SW480 (cell line): ENCODE measurements around the gene P4HB.

Experiments used
- DNase-seq: peaks from one replicate; pipeline ENCODE4 v3.0.0-alpha.2; 2016; ENCODE audit warnings: low spot score

P4HB gene

DNA sequence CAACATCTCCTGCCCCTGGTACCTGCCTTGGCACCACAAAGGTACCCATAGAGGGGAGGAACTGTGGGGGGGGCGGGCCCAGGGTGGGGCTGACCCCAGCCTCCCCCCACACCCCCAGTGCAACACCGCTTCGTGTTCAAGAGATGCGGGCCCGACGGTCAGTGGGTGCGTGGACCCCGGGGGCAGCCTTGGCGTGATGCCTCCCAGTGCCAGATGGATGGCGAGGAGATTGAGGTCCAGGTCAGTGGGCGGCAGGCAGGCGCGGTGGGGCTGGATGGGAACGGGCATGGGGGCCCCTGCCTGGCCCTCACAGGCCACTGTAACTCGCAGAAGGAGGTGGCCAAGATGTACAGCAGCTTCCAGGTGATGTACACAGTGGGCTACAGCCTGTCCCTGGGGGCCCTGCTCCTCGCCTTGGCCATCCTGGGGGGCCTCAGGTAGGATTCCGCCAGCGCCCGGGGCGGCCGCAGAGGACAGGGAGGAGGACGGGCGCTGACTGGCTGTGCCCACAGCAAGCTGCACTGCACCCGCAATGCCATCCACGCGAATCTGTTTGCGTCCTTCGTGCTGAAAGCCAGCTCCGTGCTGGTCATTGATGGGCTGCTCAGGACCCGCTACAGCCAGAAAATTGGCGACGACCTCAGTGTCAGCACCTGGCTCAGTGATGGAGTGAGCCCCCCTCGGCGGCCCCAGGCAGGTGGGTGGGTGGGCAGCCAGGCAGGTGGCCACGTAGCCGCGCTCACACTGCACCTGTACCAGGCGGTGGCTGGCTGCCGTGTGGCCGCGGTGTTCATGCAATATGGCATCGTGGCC is 49.2 kb downstream of the P4HB start:
- DNase-seq = no peak

DNA sequence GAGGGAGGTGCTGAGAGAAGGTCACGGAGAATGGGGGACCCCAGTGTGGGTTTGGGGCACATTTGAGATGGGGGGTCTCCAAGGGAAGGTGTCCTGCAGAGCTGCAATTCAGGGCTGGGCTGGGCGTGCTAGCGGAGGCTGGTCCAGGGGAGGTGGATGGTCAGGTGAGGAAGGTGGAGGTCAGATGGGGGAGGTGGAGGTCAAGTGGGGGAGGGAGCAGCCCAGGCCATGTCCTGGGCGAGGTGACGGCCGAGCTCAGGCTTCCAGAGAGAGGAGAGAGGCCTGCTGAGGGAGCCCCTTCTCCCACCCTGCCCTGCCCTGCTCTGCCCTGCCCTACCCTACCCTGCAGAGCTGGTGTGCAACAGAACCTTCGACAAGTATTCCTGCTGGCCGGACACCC is 49.9 kb downstream of the P4HB start:
- no peak for DNase-seq

DNA sequence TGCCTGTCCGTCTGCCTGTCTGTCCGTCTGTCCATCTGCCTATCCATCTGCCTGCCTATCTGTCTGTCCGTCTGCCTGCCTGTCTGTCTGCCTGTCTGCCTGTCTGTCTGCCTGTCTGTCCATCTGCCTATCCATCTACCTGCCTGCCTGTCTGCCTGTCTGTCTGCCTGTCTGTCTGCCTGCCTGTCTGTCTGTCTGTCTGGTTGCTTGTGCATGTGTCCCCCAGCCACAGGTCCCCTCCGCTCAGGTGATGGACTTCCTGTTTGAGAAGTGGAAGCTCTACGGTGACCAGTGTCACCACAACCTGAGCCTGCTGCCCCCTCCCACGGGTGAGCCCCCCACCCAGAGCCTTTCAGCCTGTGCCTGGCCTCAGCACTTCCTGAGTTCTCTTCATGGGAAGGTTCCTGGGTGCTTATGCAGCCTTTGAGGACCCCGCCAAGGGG is 50.8 kb downstream of the P4HB start:
- DNase-seq = no peak

DNA sequence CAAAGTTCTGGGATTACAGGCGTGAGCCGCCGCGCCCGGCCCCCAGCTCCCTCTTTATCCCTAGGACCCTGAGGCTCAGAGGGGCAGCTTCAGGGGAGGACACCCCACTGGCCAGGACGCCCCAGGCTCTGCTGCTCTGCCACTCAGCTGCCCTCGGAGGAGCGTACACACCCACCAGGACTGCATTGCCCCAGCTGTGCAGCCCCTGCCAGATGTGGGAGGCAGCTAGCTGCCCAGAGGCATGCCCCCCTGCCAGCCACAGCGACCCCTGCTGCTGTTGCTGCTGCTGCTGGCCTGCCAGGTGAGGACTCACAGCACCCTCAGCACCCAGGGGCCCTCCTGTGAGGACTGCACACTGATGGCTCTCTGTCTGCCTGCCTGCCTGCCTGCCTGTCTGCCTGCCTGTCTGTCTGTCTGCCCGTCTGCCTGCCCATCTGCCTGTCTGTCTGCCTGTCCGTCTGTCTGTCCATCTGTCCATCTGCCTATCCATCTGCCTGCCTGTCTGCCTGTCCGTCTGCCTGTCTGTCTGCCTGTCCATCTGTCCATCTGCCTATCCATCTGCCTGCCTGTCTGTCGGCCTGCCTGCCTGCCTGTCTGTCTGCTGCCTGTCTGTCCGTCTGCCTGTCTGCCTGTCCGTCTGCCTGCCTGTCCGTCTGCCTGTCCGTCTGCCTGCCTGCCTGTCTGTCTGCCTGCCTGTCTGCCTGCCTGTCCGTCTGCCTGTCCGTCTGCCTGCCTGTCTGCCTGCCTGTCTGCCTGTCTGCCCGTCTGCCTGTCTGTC is 51.4 kb downstream of the P4HB start:
- no peak for DNase-seq

DNA sequence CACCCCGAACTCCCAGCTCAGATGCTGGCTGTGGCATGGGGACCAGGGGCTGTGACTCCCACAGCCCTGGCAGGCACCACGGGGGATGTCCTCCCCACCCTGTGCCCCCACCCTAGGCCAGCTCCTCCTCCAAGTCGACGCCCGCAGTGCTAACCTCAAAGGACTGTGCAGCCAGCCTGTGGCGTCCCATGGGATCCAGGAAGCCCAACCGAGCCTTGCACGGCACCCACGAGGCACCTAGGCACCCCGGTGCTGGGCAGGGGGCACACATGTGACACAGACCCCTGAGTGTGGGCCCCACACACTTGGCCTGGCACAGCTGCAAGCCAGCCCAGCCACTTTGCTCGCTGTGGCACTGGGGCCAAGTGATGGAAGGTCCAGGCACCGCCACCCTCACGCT is 52.5 kb downstream of the P4HB start:
- DNase-seq = no peak

DNA sequence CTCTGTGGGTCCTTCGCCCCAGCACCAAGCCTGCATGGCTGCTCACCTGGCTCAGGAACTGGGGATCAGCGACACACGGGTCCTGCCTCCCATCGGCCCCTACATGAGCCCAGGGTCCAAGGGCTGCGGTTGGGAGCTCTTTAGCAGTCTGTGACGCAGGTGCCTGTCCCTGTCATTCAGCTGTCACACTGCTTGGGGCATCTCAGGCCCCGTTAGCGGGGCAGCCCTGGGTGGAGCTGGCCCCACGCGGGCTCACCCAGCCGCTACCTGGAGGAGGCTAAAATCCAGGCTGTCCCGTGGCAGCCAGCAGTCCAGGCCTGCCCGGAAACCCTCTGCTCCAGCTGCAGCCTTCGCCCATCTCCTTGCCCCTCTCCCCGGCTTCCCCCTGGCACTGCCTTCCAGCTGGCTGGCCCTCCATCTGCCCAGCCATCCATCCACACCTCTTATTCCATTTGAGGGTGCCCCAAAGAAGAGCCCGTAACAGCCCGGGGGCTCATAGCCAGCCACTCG is 53.1 kb downstream of the P4HB start:
- no peak for DNase-seq

DNA sequence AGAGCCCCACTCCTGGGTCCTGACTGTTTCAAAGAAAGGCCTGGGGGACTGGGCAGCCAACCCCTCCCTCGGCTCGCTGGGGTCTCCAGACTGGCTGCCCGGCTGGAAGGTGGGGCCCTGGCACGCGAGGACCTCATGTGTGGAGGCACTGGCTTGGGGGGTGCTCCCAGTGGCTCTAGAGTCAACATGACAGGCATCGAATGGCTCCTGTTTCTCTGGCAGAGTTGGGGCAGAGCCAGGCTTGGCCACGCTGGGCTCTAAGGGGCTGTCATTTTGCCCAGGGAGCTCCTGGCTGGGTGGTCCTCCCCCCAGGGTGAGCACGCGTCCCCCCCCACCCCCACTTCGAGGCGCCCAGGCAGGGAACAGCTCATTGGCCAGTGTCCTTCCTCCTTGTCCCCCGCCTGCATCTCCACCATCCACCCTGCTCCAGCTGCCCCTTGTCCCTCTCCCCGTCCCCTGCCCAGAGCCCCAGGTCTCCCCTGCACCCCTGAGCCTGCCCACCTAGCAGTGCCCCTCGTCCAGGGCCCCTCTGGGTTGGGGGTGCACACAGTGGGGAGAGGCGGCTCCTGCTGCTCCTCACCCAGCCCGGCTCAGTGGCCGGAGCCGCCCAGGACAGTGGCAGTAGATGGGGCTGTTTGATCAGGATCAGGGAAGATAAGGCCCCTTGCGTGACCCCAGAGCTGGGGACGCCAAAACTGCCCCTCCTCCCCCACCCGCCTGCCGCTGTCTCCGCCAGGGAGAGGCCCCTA is 53.7 kb downstream of the P4HB start:
- no peak for DNase-seq

DNA sequence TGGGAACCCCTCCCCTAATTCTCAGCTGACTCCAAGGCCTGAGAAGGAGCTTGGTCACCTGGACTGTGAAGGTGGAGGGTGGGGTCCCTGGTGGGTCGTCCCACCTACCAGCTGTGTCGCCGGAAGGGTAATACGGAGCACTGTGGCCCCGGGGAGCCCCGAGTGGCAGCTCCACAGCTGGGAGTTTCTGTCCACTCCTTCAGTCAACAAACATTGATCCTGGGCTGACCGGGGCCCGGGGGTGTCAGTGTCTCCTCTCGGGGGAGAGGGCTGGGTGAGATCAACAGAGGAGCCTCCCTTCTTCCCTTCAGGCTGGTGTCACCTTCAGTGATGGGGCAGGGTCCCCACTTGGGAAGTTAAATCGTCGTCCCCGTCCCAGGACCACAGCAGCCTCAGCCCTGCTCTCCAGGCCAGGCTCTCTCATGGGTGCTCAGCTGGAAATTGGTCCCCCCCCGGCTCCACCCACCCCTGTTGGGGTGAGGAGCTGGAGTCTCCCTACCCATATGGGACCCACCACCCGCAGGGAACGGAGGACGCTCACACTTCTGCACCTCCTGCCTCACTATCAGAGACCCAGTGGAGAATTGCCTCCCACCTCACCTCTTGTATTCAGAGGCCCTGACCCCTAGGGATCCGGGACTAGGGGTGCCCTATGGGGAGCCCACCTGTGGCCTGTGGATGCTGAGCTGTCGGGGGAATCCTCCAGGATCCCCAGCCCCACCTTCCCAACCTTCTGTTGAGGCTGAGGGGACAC is 54.5 kb downstream of the P4HB start:
- no peak for DNase-seq

DNA sequence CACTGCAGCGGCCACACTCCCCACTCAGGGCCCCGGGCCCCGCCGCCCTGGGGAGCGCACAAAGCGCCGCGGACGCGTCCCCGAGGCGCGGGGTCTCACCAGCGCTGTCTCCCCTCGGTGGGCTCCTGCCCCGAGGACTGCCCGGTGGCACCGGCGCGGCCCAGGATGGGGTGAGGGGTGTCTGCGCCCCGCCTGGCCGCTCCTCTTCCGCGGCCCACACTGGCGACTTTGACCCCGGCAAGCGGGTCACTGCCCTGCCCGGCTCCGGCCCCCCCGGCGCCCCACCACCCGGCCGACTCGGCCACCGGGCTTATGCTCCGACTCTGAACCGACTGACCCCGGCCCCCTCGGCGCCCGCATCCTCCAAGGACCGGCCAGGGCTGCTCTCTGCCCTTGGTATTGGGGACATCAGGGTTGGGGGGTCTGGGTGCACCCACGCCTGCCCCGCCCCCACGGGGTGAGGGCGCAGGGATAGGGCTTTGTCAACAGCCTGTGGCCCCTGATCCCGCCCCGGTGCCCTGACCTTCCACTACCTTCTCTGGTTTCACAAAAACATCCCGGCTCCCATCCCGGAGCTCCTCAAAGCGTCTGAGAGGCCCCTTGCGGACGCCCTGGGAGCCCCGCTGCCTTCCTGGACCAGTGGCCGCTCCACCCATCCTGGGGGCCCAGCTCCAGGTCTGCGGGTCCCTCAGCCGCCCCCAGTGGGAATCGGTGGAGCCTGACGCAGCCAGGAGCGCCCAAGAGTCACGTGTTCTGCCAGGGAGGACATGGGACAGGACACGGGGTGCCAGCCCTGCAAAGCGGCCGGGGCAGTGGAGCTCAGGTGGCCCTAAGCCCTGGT is 55.6 kb downstream of the P4HB start:
- DNase-seq = peak; percentile 38

DNA sequence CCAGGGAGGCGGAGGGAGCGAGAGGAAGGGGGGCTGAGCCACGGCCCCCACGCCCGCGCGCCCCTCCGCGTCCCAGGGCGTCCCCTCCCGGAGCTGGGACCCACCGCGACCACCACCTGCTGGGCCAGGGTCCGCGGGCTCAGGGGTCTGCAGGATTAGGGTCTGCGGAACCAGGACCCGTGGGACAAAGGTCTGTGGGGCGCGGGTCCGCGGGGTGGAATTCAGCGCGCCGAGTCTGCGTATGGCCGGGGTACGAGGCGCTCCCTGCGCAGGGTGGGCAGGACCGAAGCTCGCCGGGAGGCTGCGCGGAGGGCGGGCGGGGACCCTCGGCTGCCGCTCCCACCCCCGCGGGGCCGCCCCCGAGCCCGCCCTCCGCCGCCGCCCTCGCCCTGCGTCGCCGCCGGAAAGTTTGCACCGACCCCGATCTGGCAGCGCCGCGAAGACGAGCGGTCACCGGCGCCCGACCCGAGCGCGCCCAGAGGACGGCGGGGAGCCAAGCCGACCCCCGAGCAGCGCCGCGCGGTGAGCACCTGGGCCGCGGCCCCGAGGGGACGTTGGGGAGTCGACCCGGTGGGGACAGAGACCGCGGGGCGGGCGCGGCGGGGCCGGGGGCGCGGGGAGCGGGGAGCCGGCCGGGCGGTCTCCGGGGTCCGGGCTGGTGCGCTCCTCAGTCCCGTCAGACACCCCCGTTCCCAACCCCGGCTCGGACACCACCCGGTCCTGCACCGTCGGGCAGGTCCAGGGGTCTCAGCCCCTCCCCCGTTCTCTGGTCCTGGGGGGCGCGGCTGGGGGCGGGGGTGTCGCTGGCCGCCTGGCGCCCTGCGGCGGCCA is 56.4 kb downstream of the P4HB start, which contains the start of gene GCGR:
TSS of gene GCGR (plus strand) at position 423 of the 831 bp plus-strand sequence. CDS start 4,869 bp downstream, outside the sequence.
- DNase-seq = no peak

DNA sequence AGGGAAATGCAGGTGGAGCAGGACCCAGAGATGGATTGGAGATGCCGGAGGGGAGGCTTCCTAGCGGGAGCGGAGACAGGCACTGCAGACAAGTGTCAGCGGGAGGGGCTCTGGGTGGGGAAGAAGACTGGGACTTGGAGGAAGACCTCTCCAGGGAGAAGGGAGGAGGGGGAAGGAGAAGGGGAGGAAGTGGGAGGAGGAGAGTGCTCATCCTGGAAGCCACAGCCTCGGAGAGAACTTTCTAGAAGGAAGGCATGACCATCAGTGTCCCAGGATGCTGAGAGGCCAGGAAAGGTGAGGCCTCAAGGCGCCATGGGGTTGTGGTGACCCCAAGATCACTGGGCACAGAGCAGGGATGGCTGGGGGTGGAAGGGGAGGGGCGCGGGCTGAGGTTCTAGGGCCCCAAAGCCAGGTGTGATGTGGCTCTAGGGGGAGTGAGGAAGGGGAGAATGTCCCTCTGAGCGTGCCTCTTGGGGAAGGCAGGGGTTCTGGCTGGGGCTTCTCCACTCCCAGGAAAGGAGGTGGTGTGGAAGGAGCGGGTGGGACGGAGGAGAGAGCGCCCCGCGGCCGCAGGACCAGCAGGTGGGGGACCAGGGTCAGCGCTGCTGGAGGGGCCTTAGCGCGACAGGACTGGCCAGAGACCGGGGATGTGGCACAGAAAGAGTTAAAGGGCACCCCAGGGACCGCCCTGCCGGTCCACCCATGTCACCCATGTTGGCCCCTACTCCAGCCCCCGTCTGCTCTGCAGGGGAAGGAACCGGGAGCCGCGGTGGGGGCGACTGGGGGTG is 57.3 kb downstream of the P4HB start:
- no peak for DNase-seq

DNA sequence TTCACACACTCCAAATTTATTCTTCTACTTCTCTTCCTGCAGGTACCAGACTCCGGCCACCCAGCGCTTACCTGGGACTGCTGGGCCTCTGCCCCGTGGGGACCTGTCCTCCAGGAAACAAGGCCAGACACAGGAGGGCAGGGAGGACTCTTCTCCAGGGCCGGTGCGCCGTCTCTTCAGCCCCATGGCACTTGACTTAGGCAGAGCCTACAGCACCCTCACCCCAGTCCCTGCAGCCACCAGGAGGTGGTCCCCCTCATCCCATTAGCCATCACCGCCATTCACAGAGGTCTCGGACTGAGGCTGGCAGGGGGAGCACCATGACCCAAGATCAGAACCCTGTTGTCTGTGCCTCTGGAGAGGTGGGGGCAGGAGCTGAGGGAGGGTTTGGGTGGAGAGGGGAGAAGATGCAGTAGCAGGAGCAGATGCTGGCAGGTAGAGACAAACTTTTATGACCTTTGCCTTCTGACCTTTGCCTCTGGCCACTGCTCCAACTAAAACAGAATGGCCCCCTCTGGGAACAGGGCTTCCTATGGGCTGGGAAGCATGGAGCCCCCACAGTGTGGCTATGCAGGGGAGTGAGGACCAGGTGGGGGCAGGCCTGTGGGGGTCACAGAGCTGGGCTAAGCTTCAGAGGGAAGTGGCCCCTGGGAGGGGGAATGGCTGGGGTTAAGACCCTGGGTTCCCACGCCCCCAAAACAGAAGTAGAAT is 58.1 kb downstream of the P4HB start:
- no peak for DNase-seq

DNA sequence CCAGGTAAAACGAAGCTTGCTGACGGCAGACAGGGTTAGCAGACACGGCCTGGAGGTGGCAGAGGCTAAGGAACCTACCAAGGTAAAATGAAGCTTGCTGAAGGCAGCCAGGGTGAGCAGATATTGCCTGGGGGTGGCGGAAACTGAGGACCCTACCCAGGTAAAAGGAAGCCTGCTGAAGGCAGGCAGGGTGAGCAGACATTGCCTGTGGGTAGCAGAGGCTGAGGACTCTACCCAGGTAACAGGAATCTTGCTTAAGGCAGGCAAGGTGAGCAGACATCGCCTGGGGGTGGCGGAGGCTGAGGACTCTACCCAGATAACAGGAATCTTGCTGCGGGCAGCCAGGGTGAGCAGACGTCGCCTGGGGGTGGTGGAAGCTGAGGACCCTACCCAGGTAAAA is 59.0 kb downstream of the P4HB start:
- DNase-seq = no peak

DNA sequence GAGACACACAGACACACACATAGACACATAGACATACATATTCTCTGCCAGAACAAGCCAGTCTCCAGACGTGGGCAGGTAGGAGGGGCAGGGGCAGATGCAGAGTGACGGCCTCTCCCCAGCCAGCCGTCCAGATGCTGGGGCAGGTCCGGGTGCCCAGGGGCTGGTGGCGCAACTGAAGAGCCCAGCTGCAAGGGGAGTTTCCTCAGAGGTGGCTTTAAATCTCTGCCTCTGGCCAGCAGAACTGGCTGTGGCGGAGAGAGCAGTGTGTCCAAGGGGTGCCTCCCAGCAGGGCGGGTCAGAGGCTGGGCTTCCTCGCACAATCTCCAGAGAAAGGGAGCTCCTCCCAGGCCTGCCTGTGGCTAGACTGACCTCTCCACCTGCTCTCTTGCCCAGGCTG is 65.8 kb downstream of the P4HB start:
- no peak for DNase-seq

DNA sequence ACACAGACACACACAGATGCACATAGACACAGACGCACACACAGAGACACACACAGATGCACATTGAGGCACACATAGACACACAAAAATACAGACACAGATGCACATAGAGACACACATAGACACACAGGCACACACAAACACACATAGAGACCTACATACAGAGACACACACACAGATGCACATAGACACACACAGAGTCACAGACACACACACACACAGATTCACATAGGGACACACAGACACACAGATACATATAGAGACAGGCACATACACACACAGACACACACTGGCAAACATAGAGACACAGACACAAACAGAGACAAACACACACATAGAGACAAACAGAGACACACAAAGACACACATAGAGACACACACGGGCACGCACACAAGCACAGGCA is 66.3 kb downstream of the P4HB start:
- DNase-seq = no peak
